Left hindlimb (tissue), 1 donor: ENCODE results near the gene EIF4E3.

Experiments used
- DNase-seq: peaks from one replicate; pipeline ENCODE4 v3.0.0-alpha.2; 2018

Gene EIF4E3

GRCh38 chr3:71725271-71725991 is at the start of gene EIF4E3:
Gene EIF4E3, minus strand, starts transcription at chr3:71725402. Its CDS starts 35 bp downstream, at chr3:71725367.
- peak; percentile 49 for DNase-seq

GRCh38 chr3:71771884-71772283 is 46.7 kb upstream of the EIF4E3 start:
- no peak for DNase-seq

GRCh38 chr3:71771126-71771525 is 45.9 kb upstream of the EIF4E3 start:
- DNase-seq: no peak

GRCh38 chr3:71763426-71763825 is 38.2 kb upstream of the EIF4E3 start:
- DNase-seq: no peak

- DNase-seq: no peak
Measured at GRCh38 chr3:71760140-71760539, 34.9 kb upstream of the EIF4E3 start.

GRCh38 chr3:71759401-71759800 is 34.2 kb upstream of the EIF4E3 start:
- no peak for DNase-seq

GRCh38 chr3:71758091-71758490 is 32.9 kb upstream of the EIF4E3 start:
- DNase-seq: no peak

- no peak for DNase-seq
Measured at GRCh38 chr3:71754610-71755253, 29.5 kb upstream of the EIF4E3 start.

- peak; percentile 65 for DNase-seq
Measured at GRCh38 chr3:71753701-71754609, 28.8 kb upstream of the EIF4E3 start, which contains the start of gene GPR27. Gene GPR27, plus strand, starts transcription at chr3:71753855. Its CDS starts 195 bp downstream, at chr3:71754050.

- no peak for DNase-seq
Measured at GRCh38 chr3:71752831-71753700, 27.9 kb upstream of the EIF4E3 start.

- no peak for DNase-seq
Measured at GRCh38 chr3:71751602-71752001, 26.4 kb upstream of the EIF4E3 start.

GRCh38 chr3:71744738-71745137 is 19.5 kb upstream of the EIF4E3 start:
- DNase-seq: no peak

GRCh38 chr3:71742621-71743020 is 17.4 kb upstream of the EIF4E3 start:
- DNase-seq: no peak

- no peak for DNase-seq
Measured at GRCh38 chr3:71734881-71735280, 9.7 kb upstream of the EIF4E3 start.

- no peak for DNase-seq
Measured at GRCh38 chr3:71733319-71733718, 8.1 kb upstream of the EIF4E3 start.

GRCh38 chr3:71732637-71733036 is 7.4 kb upstream of the EIF4E3 start:
- no peak for DNase-seq

GRCh38 chr3:71728632-71729342 is 3.6 kb upstream of the EIF4E3 start:
- DNase-seq: no peak

GRCh38 chr3:71726146-71726545 is 944 bp upstream of the EIF4E3 start:
- no peak for DNase-seq

- peak; percentile 62 for DNase-seq
Measured at GRCh38 chr3:71724584-71725270, 475 bp downstream of the EIF4E3 start.

GRCh38 chr3:71724171-71724453 is 1.1 kb downstream of the EIF4E3 start:
- DNase-seq: no peak

- no peak for DNase-seq
Measured at GRCh38 chr3:71723452-71724170, 1.6 kb downstream of the EIF4E3 start.
